MV-4-11 (cell line): ENCODE data around the gene CLIC1.
"Not testable (repeated sequence)": the region's sequence is repeated elsewhere in the genome, so short reads cannot be mapped to it uniquely, and the experiment has no call there.

Source experiments
- DNase-seq: peaks from one replicate; lab custom pipeline; 2025; lab: John Stamatoyannopoulos, UW

The CLIC1 gene

DNA sequence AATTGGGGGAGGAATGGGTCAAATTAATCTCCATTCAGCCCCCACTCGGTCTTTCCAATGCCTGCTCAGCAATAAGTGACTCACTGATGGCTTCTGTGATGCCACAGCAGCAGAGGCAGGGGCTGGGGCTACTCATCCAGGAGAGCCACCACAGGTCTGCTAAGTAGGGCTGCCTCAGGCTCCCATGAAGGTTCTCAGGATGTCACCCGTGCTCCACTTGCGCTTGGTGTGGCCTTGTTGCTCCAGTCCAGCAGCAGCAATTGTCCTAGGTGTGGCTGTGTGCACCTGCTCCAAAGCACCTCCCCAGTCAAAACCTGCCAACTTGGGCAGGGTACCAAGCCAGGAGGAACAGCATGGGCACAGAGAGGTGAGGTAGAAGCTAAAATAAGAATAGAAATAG is 14.2 kb downstream of the CLIC1 start:
- no peak for DNase-seq

DNA sequence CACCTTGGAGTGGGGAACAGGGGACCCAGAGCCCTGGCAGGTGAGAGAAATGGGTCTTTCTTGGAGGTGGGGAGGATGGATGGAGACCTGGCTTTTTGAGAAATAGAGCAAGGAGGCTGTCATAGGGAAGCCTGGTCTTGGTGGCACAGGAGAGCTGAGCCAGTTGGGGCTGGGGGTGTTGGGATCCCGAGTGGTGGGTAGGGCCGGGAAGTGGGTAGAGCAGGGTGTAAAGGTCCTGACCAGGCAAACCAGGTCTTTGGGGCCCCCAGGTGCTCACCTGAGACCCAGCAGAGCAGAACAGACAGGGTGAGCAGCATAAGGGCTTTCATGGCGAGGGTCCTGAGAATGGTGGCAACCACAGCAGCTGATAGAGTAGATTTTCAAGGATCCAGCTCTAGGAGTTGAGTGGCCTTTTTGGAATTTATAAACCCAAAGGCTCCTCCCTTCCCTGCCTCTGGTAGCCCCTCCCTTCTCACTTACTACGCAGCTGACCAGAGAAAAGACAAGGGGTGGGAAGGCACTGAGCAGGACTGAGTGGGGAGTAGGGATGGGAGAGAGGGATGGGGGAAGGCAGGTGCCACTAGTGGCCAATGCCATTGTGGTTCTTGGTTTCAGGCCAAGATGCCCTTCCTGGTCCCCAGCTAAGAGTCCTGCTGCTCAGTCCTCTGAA is 14.8 kb downstream of the CLIC1 start, which contains the start of gene LY6G6C:
Gene LY6G6C (minus strand): TSS at position 396 of the 670 bp plus-strand sequence. CDS start 67 bp downstream, at position 329.
- no peak for DNase-seq

DNA sequence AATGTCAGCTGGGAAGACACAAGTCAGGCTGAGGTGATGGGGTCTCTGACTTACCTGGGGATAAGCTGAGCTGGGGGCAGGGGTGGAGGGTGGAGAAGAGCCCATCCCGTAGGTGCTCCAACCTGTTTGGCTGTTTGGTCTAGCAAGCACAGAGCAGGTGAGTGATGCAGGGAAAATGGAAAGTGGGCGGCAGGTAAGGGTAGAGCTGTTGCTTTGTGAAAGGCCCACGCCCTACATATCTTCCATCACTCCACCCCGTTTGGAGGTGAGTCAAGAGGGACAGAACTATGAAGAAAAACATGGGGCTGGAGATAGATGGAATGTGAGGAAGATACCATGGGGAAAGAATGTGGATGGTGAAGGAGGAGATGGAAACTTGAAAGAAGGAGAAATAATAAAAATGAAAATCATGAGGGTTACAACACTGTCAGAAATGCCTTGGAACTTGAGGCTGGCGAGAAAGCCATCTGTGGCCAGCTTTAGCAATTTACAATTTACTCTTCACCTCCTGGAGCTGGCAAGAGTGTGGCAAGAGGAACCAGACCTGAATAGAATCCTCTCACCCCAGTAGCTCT is 16.0 kb downstream of the CLIC1 start:
- DNase-seq = no peak

DNA sequence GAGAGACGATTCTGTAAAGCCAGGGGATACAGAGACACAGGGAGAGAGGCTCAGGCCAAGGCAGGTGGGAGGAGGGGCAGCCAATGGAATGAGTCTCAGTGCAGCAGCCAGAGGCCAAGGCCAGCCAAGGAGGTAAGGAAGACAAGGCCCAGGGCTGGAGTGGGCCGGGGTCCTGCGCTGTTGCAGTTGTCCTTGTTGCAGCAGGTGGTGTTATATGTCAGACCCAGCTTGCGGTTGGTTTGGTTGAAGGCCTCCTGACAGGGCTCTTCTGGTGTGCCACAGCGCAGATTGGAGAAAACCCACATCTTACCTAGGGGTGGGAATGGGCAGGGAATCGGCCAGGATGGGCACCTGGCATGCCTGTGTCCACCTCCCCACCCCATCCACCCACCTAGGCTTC is 17.3 kb downstream of the CLIC1 start:
- DNase-seq = no peak

DNA sequence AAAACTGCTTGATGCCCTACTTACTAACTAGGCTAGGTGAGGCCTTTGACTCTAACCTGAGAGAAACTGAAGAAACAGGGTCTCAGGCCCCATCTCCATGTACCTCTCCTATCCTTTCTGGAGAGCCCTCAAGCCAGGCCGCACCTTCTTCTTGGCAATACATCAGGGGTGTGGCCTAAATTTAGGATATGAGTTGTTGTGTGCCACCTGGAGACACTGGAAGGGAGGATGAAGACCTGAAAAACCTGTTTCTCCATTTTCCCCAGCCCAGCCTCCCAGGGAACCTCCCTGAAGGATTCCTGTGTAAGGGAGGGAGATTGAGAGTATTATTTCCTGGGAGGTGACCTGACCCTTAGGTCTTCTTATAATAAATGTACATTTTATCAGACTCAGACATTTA is 18.1 kb downstream of the CLIC1 start:
- no peak for DNase-seq

DNA sequence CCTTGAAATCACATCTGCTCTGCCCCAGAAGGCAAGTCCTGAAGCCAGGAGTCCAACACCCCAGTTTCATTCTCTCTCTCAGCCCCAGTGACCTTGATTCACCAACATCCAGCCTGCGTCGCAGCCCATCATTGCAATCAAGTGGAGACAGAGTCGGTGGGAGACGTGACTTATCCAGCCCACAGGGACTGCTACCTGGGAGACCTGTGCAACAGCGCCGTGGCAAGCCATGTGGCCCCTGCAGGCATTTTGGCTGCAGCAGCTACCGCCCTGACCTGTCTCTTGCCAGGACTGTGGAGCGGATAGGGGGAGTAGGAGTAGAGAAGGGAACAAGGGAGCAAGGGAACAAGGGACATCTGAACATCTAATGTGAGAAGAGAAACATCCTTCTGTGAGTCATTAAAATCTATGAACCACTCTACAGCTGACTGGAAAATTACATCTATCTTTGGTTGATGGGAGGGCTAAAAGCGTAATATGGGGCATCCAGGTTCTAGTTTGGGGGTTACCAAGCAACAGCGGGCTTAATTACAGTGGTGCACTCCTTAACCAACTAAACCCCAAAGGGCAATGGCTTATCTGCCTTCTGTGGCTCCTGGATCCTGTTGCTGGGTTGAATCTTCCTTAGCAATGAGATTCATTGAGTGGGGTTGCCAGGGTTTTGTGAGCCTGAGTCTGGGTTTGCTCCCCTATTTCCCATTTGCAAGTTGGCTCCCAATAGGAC is 18.7 kb downstream of the CLIC1 start:
- no peak for DNase-seq

DNA sequence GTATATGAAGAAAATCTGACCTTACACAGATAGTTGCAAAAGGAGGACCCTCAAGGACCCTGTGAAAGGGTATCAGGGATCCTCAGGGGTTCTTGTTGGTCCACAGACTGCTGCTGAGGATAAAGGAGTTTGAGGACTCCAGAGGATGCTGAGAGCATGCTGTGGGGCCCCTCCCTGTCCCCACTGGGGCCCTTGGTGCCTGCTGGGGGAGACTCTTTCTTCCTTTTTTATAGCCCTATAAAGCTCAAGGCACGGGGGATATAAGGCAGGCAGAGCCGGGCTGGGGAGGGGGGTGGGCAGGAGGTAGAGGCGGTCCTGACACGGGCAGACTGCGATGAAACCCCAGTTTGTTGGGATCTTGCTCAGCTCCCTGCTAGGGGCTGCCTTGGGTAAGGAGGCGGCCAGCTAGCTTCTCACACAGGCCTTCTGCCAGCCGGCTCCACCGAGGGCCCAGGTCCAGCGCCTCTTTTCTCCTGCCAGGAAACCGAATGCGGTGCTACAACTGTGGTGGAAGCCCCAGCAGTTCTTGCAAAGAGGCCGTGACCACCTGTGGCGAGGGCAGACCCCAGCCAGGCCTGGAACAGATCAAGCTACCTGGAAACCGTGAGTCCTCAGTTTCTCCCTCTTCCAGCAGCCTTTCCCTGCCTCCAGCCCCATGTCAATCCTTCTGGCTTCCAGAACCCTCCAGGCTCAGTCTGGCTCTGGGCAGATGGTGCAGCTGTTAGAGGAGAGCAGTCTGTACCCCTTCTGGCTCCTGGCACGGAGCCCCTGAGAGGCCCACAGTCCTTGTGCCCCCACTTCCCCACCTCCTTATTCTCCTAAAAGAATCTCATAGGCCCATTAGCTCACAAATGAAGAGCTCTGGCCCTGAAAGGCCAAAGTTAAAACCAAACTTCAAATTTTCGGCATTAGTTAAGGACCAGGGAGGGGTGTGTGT is 21.0 kb downstream of the CLIC1 start, which contains the start of gene LY6G6D:
Gene LY6G6D (plus strand): TSS at position 327 of the 937 bp plus-strand sequence. CDS start 8 bp downstream, at position 335.
- DNase-seq = no peak

DNA sequence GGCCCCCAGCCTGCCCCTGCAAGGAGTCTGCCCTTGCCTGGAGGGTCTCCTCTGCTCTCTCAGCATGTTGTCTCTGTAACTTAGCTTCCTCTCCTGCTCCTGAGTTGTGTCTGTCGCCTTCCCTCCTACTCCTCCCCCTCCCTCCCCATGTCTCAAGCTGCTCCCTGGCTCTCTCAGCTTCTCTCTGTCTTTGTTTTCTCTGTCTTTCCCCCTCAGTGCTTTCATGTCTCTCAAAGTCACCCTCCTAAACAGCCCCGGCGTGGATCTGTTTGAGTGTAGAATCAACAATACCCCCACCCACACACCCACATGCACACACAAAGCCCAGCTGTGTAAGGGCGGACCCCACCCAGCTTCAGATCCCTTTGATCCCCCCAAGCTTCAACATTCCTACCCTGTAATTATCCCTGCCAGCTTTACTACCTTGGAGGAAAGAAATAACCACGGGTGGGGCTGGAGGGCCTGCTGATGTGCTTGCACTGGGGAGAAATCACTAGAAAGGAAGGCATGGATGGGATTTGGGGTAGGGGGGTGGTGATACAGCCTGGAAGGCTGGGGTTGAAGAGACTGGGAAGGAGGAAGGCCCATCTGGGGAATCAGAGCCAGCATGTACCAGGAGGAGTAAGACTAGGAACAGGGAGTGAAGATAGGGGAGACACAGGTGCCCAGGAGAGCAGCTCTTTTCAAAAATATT is 22.2 kb downstream of the CLIC1 start:
- no peak for DNase-seq

DNA sequence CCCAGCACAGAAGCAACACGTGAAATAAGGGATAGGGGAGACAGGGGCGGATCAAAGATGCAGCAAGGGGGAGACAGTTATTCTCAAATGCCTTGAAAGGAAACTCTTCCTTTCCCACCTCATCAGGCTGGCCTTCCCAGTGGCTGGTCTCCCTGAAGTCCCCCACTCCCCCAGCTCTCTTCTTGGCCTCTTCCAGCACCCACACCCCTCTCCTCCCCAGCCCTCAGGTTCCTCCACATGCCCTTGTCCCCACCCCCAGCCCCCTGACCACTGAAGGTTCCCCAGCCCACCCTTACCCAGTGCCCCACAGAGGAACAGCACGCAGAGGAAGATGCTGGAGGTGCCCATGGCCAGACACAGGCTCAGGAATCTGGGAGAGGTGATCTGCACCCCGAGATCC is 22.9 kb downstream of the CLIC1 start:
- no peak for DNase-seq

DNA sequence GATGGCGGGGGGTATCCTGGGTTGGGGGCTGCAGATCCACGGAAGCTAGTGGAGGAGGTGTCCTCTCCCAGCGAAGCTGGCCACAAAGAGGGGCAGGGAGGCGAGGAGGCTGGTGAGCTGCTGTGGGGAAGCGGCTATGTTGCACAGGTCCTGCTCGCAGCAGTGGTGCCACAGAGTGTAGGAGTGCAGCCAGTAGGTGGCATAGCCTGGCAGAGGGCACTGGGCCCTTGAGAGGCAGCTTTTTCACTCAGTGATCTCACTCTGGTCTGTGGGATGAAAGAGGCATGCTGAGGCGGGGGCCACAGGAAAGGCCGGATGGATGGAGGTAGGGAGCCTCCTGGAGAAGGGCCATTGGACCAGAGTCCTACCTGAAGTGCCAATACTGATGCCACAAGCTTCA is 24.0 kb downstream of the CLIC1 start:
- DNase-seq = no peak

DNA sequence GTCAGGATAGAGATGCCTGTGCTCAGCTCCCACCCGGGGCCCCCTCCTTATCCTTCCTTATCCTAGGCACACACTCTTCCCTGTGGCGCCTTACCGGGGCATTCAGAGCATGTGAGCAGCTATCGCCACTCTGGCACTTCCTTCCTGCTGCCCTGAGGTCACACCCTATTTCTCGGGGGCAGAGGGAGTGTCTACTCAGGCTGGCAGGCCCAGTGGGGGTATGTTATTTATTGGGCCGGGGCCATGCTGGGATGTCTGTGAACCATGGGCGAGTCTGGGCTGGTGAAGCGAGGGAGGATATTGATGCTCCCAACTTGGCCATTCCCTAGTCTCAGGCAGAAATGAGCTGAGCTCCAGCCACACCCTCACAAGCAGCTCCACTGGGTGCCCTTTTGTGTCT is 25.1 kb downstream of the CLIC1 start:
- peak; percentile 15 for DNase-seq

DNA sequence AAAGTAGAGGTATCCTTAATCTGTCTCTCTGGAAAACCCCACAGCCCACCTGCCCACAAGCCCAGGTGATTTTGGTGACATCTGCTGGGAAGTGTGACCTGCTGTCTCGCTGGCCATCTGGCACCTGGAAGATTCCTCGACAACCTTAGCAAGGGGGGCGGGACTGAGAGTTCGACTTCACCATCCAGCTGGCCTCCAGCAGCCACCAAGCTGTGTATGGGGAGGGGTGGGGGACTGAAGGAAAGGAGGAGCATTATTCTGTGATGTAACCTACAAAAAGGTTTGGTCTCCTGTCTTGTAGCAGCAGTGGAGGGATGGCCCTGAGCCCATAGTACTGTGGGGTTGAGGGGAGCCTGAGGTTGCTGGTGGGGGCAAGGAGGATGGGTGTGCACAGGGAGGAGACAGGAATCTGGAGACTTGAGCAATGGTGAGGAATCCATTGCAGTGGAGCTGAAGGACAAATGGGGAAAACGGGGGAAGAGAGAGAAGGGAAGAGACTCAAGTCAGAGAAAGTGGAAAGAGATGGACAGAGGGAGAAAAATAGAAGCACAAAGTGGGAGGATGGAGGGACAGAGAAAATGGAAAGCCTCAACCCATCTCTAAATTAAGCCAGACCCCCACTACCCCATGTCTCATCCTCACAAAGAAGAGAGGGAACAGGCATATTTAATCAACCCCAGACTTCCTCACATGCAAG is 25.7 kb downstream of the CLIC1 start:
- DNase-seq = no peak

DNA sequence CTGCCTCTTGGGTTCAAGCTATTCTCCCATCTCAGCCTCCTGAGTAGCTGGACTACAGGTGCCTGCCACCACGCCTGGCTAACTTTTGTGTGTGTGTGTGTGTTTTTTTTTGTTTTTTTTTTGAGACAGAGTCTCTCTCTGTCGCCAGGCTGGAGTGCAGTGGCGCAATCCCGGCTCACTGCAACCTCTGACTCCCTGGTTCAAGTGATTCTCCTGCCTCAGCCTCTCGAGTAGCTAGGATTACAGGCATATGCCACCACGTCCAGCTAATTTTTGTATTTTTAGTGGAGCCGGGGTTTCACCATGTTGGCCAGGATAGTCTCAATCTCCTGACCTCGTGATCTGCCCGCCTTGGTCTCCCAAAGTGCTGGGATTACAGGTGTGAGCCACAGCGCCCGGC is 27.2 kb downstream of the CLIC1 start:
- not testable (repeated sequence) for DNase-seq

DNA sequence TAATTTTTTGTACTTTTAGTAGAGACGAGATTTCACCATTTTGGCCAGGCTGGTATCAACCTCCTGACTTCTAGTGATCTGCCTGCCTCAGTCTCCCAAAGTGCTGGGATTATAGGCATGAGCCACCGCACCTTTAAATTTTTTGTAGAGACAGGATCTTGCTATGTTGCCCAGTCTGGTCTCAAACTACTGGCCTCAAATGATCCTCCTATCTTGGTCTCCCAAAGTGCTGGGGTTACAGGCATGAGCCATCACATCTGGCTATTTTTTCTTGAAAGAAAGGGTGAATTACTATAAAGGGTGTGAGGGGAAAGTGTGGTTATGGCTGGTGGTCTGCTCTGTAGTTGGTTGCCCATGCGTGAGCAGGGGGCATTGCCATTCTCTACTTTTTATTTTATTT is 28.1 kb downstream of the CLIC1 start:
- DNase-seq = no peak

DNA sequence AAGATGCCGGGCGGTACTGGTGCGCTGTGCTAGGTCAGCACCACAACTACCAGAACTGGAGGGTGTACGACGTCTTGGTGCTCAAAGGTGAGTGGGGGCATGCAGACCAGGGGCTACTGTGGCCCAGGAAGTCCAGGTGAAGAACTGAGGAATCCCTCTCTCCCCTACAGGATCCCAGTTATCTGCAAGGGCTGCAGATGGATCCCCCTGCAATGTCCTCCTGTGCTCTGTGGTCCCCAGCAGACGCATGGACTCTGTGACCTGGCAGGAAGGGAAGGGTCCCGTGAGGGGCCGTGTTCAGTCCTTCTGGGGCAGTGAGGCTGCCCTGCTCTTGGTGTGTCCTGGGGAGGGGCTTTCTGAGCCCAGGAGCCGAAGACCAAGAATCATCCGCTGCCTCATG is 28.6 kb downstream of the CLIC1 start:
- no peak for DNase-seq

DNA sequence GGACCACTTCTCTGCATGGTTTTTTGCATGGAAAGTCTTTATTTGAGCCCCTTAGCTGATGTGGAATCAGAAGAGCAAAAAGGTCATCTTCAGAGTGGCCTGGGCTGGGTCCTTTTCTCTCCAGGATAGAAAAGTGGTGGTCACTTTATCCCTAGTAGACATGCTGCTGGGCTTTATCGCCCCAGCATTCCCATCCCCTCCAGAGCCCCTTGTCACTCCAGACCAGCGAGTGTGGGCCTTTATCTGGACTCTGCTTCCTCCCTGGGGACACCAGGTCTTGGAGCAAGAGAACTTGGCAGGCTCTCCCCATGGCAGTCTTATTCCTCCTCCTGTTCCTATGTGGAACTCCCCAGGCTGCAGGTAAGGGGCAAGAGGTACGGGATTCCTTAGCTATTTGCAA is 29.7 kb downstream of the CLIC1 start, which contains the start of gene LY6G6F:
Gene LY6G6F (plus strand): TSS at position 268 of the 400 bp plus-strand sequence. CDS start 41 bp downstream, at position 309.
- no peak for DNase-seq

DNA sequence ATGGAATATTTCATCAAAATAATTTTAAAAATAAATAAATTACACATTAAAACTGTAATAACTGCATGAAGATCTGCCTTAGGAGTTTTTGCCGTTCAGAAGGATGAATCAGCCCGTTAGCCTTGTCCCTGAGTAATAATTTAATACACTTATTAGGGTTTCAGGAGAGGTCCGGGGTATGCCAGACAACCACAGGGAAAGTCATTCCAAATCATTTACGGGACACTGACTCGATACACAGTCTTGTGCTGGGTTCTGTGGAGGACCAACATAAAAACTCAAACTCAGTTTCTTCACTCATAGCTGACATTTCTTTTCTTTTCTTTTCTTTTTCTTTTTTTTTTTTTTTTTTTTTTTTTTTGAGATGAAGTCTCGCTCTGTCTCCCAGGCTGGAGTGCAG is 30.4 kb downstream of the CLIC1 start:
- no peak for DNase-seq

DNA sequence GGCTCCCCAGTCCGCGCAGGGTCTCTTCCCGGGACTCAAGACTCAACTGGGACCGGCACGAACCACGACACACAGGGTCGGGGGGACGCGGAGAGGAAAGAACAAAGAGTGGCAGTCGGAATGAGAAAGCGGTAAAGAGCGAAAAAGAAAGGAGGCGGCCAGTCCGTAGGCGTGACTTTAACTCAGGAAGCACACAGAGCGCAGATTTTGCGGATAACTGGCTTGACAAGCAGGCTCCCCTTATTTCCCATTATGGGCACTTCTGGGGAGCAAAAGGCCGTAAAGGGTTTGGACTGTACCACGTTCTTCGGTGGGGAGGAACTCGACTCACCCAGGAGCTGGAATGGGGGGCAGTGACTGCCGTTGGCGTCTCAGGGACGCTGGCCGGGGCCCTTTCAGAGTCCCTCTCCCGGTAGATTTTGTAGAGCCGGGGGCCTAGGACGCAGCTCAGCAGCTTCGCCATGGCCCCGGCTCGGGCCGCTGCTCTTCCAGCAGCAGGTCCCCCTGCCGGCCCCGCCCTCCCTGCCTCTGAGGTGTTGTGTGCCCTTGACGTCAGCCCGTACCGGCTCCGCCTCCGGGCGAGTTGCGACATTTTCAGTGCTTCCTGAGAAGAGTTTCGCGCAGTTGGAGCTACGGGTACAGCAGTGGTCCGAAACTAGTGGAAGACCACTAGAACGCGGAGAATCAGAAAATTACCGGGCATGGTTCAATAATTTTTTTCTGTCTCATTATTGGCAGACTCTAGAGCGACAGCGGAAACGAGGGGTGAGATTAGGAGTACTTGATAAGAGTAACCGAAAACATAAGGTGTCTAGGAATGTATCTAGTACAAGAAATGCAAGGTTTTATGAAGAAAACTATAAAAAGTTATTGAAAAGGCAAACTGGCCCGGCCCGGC is 33.3 kb downstream of the CLIC1 start, which contains the start of gene ABHD16A:
Gene ABHD16A (minus strand): TSS at position 506 of the 898 bp plus-strand sequence. CDS start 43 bp downstream, at position 463.
- peak; percentile 98 for DNase-seq

DNA sequence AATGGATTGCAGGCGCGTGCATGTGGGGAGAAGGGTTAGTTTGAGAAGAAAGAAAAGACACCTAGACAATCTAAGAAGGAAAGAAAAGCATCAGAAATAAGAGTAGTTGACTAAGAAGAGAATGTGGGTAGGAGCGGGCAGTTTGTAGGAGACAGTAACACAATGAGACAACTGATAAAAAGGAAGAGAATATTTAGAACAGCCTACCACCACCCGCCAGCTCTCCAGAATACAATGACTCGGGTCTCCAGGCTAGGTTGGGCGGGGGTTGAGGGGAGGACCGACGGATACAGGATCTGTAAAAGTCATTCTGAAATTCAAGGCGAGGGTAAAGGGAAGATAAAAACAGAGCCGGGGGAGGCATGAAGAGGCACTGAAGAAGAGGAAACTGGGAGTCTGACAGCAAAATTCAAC is 33.9 kb downstream of the CLIC1 start:
- no peak for DNase-seq
